GM12873 (cell line): ENCODE data around the gene SERF2.

Source experiments
- CTCF ChIP-seq: IDR thresholded peaks from 2 replicates; pipeline ENCODE4 v1.5.1; 2012; ENCODE audit warnings: low read depth, mild to moderate bottlenecking, moderate library complexity, low read length, control low read depth; ENCODE audit not compliant: insufficient read depth; ENCODE audit errors: missing control alignments

Gene SERF2

GRCh38 chr15:43821505-43821904 lies 29.4 kb downstream of the SERF2 start:
- no peak for TF ChIP-seq CTCF

- TF ChIP-seq CTCF = no peak
Measured at GRCh38 chr15:43824302-43825246, 32.5 kb downstream of the SERF2 start, which contains the start of gene MFAP1. Gene MFAP1 (minus strand): TSS chr15:43824690. CDS start chr15:43824569, 121 bp downstream.

- no peak for TF ChIP-seq CTCF
Measured at GRCh38 chr15:43826029-43826507, 33.9 kb downstream of the SERF2 start.

GRCh38 chr15:43826508-43827341 lies 34.6 kb downstream of the SERF2 start, which contains the start of gene WDR76:
Gene WDR76 (plus strand): TSS chr15:43827002. CDS start chr15:43827033, 31 bp downstream.
- TF ChIP-seq CTCF = no peak

GRCh38 chr15:43828061-43828657 lies 36.0 kb downstream of the SERF2 start:
- TF ChIP-seq CTCF = no peak

- TF ChIP-seq CTCF = no peak
Measured at GRCh38 chr15:43845421-43845820, 53.3 kb downstream of the SERF2 start.
